Gastrocnemius medialis (tissue), 4 donors: Measurements from ENCODE around the gene FBLN2. TPM values are rescaled to one million over a fixed set of nuclear protein-coding genes. Genes with fewer than 3 reads are reported as not detected.

Experiments used
- ATAC-seq, 2 donors: fragments of 150-250 bp; one replicate each; pipeline ENCODE4 v1.9.1; 2016
- DNase-seq, 2 donors: peaks; one replicate each; pipeline ENCODE4 v3.0.0-alpha.2; 2019
- H3K27ac ChIP-seq, 4 donors: fragments of 200-600 bp; sonication (generic); 1 replicate in 1 of 4; 2 replicates in 3 of 4; pipeline ENCODE4 v1.5.1; 2016 to 2018; ENCODE audit warnings: mild to moderate bottlenecking in 2 of 4, moderate library complexity in 1 of 4
- H3K27me3 ChIP-seq, 3 donors: fragments of 200-600 bp; sonication (generic) in 2 of 3; 1 replicate in 1 of 3; 2 replicates in 2 of 3; pipeline versions ENCODE4 v1.5.1 to v1.6.0; 2016 to 2019; ENCODE audit warnings: mild to moderate bottlenecking in 1 of 3, moderate library complexity in 1 of 3
- H3K36me3 ChIP-seq, 2 donors: fragments of 200-600 bp; sonication (generic) in 1 of 2; one replicate each; pipeline ENCODE4 v1.5.1; 2017 to 2018
- H3K4me1 ChIP-seq, 2 donors: fragments of 200-600 bp; sonication (generic) in 1 of 2; one replicate each; pipeline ENCODE4 v1.5.1; 2016 to 2017; ENCODE audit warnings: mild to moderate bottlenecking in 2 of 2
- H3K4me3 ChIP-seq, 4 donors: fragments of 200-600 bp; sonication (generic) in 3 of 4; 1 replicate in 1 of 4; 2 replicates in 3 of 4; pipeline ENCODE4 v1.5.1; 2016 to 2019; ENCODE audit warnings: mild to moderate bottlenecking in 2 of 4
- H3K9me3 ChIP-seq, 3 donors: fragments of 200-600 bp; sonication (generic) in 2 of 3; 1 replicate in 1 of 3; 2 replicates in 2 of 3; pipeline ENCODE4 v1.5.1; 2016 to 2019
- POLR2A ChIP-seq, 2 donors: fragments of 450-650 bp; IDR thresholded peaks; one replicate each; pipeline ENCODE4 v1.6.1; 2017; ENCODE audit warnings: antibody characterized with exemption in 2 of 2, mild to moderate bottlenecking in 2 of 2, moderate library complexity in 2 of 2
- in situ Hi-C, 4 donors: fragments of 200-750 bp; cut with MboI; loops; one replicate each; pipeline versions ENCODE4 v1.15.0 to v1.8.0; 2017; ENCODE audit warnings: low sequenced_read_pairs in 4 of 4
- intact Hi-C: fragments of 100-400 bp; cut with DNase I; formaldehyde crosslinking; loops from one replicate; pipeline ENCODE4 v1.15.1; 2023; ENCODE audit warnings: low total_unique reads
- total RNA-seq, 4 donors: library from RNA; depleted of rRNA; stranded (reverse); fragments of >200 nt; gene quantifications; one replicate each; pipeline versions ENCODE4 v1.1.0 to v1.2.3, GENCODE V29; 2016
- TF ChIP-seq, protein P1 (sequence below), 5 experiments: fragments of 450-650 bp in 3 of 5; fragments of 200-600 bp in 2 of 5; sonication (generic) in 2 of 5; IDR thresholded peaks in 4 of 5; conservative IDR thresholded peaks in 1 of 5; 1 replicate in 4 of 5; 2 replicates in 1 of 5; pipeline ENCODE4 v1.5.1; 2016 to 2019; ENCODE audit warnings: antibody characterized with exemption in 5 of 5, mild to moderate bottlenecking in 3 of 5, moderate library complexity in 3 of 5

Gene FBLN2
- total RNA-seq, 4 donors from 2014 or later = 28.9 to 45.7 (median 34.0) TPM

DNA sequence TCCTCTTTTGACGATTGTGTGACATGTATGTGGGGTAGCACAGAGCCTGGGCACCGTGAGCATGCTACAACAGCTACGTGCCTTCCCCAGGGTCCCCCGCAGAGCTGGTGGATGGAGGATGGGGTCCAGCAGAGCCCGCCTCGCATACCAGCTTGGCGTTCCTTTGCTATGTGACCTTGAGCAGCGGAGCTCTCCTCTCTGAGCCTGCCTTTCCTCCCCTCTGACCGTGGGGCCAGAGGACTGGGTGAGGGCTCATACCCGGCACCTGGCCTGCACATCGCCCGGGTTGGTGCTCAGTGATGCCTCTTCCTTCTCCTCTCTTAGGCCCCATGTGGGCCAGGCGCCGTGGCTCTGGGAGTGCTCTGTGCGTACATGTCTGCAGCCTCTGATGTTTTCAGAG is 73.4 kb downstream of the FBLN2 start:
- no peak for DNase-seq
- Histone ChIP-seq H3K27me3 (no peaks in the 10 kb centered on the region), H3K4me1 (no peaks in the 10 kb centered on the region), H3K36me3 (no peaks in the 10 kb centered on the region), H3K9me3 (no peaks in the 10 kb centered on the region), H3K27ac (no peak overlapping the region), H3K4me3 (no peak overlapping the region)
- intact Hi-C loops = no loop called here
- ATAC-seq = no peak
- TF ChIP-seq, protein P1, sequence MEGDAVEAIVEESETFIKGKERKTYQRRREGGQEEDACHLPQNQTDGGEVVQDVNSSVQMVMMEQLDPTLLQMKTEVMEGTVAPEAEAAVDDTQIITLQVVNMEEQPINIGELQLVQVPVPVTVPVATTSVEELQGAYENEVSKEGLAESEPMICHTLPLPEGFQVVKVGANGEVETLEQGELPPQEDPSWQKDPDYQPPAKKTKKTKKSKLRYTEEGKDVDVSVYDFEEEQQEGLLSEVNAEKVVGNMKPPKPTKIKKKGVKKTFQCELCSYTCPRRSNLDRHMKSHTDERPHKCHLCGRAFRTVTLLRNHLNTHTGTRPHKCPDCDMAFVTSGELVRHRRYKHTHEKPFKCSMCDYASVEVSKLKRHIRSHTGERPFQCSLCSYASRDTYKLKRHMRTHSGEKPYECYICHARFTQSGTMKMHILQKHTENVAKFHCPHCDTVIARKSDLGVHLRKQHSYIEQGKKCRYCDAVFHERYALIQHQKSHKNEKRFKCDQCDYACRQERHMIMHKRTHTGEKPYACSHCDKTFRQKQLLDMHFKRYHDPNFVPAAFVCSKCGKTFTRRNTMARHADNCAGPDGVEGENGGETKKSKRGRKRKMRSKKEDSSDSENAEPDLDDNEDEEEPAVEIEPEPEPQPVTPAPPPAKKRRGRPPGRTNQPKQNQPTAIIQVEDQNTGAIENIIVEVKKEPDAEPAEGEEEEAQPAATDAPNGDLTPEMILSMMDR (IDR thresholded peaks at IDR 0.05 in 4 of 5, conservative IDR thresholded peaks at IDR 0.05 in 1 of 5) = no peak
- in situ Hi-C loops = no loop called here

DNA sequence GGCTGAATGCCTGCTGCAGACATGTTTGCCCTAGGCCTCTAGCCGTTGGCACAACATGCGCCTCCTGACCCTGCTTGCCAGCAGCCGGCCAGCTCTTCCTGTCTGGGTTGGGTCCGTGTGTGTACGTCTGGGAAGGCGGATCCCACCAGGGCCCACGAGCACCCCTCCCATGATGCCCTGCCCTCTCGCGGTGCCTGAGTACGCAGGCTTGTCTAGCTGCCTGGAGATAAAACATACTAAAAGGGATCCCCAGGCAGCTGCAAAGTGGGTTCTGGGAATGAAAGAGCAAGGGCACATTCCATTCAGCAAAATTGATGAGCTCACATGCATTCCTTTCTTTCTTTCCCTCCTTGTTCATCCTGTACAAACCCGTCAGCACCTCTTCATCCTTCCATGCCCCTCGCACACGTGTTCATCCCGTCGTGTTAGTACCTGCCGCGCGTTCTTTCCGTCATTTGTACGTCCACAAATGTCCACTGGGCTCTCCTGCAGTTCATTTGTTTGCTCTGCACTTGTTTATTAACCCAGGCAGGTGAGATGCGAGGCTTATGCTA is 74.3 kb downstream of the FBLN2 start:
- H3K4me3 ChIP-seq = no peak overlapping the region
- H3K27me3 ChIP-seq = no peaks in the 10 kb centered on the region
- H3K36me3 ChIP-seq = no peaks in the 10 kb centered on the region
- intact Hi-C loops = no loop called here
- no peak for DNase-seq
- TF ChIP-seq, protein P1 (IDR thresholded peaks at IDR 0.05 in 4 of 5, conservative IDR thresholded peaks at IDR 0.05 in 1 of 5) = no peak
- no peak for TF ChIP-seq POLR2A (IDR thresholded peaks at IDR 0.05)
- no peak for ATAC-seq
- H3K27ac ChIP-seq = no peak overlapping the region
- no peaks in the 10 kb centered on the region for H3K9me3 ChIP-seq
- no peaks in the 10 kb centered on the region for H3K4me1 ChIP-seq
- in situ Hi-C loops = no loop called here

DNA sequence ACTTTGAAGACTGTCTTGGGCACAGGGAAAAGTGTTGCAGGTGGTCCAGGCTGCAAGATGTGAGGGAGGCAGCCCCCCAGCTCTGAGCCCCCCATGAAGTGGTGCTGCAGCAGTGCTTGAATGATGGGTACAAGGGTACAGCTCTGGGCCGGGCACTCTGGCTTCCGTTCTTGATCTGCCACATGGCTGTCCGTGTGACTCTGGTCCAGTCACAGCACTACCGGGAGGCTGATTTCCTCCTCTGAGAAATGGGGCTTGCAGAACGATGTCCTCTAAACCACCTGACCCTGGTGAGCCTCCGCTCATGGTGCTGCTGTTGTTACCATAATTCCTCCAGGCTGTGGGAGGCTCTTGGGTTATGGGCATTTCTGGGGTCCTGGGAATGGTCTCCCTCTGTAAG is 75.1 kb downstream of the FBLN2 start:
- Histone ChIP-seq H3K4me1 (no peaks in the 10 kb centered on the region), H3K27ac (no peak overlapping the region), H3K4me3 (no peak overlapping the region), H3K27me3 (no peaks in the 10 kb centered on the region), H3K9me3 (no peaks in the 10 kb centered on the region), H3K36me3 (no peaks in the 10 kb centered on the region)
- ATAC-seq (no peak), DNase-seq (no peak)
- no peak for TF ChIP-seq POLR2A (IDR thresholded peaks at IDR 0.05)
- TF ChIP-seq, protein P1 (IDR thresholded peaks at IDR 0.05 in 4 of 5, conservative IDR thresholded peaks at IDR 0.05 in 1 of 5) = no peak
- in situ Hi-C loops (no loop called here), intact Hi-C loops (no loop called here)

DNA sequence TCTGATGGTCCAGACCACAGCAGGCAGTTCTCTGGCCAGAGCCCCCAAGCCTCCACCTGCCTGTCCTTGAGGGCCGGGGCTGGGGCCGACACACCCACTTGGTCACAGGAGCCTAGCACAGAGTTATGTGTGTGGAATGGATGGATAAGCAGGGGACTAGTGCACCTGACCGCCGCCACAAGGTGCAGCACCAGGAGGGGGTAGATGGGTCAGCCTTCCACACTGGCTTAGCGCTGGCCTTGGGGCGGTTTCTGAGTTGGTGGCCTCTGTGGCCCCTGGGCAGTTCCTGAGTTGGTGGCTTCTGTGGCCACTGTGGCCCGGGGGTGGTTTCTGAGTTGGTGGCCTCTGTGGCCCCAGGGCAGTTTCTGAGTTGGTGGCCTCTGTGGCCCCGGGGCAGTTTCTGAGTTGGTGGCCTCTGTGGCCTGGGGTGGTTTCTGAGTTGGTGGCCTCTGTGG is 75.8 kb downstream of the FBLN2 start:
- in situ Hi-C loops = loop anchor here in 2 of 4 donors (25.0 kb wide), 1 partner anchor 537 kb away; no protein-coding TSS in a partner anchor
- no peak for TF ChIP-seq POLR2A (IDR thresholded peaks at IDR 0.05)
- TF ChIP-seq, protein P1 (IDR thresholded peaks at IDR 0.05 in 4 of 5, conservative IDR thresholded peaks at IDR 0.05 in 1 of 5) = no peak
- ATAC-seq = no peak

DNA sequence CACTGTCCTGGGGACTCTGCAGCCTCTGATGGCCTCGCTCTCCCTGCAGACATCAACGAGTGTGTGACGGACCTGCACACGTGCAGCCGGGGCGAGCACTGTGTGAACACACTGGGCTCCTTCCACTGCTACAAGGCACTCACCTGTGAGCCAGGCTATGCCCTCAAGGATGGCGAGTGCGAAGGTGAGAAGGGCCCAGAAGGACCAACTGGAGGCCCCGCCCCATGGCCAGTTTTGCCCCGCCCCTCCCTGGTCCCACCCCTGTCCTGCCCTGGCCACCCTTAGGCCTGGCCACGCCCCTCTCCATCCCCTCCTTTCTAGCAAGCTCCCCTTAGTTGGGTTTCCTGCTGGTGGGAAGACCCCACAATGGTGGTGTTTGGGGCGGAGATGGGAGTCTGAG is 77.5 kb downstream of the FBLN2 start:
- ATAC-seq = no peak
- H3K4me1 ChIP-seq = no peaks in the 10 kb centered on the region
- no peak for DNase-seq
- H3K9me3 ChIP-seq = no peaks in the 10 kb centered on the region
- H3K27ac ChIP-seq = no peak overlapping the region
- no peaks in the 10 kb centered on the region for H3K27me3 ChIP-seq
- intact Hi-C loops (no loop called here), in situ Hi-C loops (loop anchor here in 2 of 4 donors (25.0 kb wide), 1 partner anchor 539 kb away; no protein-coding TSS in a partner anchor)
- TF ChIP-seq, protein P1 (IDR thresholded peaks at IDR 0.05 in 4 of 5, conservative IDR thresholded peaks at IDR 0.05 in 1 of 5) = no peak
- no peak for TF ChIP-seq POLR2A (IDR thresholded peaks at IDR 0.05)
- no peaks in the 10 kb centered on the region for H3K36me3 ChIP-seq
- H3K4me3 ChIP-seq = no peak overlapping the region

More for the DNA sequence above, 75.8 kb downstream of the FBLN2 start:
- Histone ChIP-seq H3K27me3 (no peaks in the 10 kb centered on the region), H3K27ac (no peak overlapping the region), H3K36me3 (no peaks in the 10 kb centered on the region), H3K4me3 (no peak overlapping the region), H3K9me3 (no peaks in the 10 kb centered on the region), H3K4me1 (no peaks in the 10 kb centered on the region)
- intact Hi-C loops = no loop called here
- DNase-seq = no peak
